Skin of body (tissue), 2 donors: ENCODE results near the gene ACCS. TPM values are rescaled to one million over a fixed set of nuclear protein-coding genes. Genes with fewer than 3 reads are reported as not detected.

Experiments
- DNase-seq: peaks from one replicate; lab custom pipeline; 2025; lab: John Stamatoyannopoulos, UW
- total RNA-seq: library from RNA; depleted of rRNA; stranded (reverse); fragments of >200 nt; gene quantifications from one replicate; pipeline ENCODE4 v1.2.3, GENCODE V29; 2014

Gene ACCS
- total RNA-seq, 1 donor from 2014 or later, result 30.5 TPM

DNA sequence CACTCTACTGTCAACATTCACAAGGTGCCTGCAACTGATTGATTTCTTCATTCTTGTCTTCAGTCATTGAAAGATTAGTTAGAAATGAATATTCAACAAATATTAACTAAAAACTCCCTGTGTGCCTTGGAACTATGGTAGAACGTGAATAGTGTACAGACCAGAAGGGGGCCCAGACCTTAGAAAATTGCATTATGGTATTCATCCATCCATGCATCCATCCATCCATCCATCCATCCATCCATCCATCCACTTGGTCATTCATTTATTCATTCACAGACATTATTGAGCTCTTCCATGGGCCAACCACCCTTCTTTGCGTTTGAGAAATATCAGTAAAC, 28.4 kb upstream of the ACCS start:
- no peak for DNase-seq

DNA sequence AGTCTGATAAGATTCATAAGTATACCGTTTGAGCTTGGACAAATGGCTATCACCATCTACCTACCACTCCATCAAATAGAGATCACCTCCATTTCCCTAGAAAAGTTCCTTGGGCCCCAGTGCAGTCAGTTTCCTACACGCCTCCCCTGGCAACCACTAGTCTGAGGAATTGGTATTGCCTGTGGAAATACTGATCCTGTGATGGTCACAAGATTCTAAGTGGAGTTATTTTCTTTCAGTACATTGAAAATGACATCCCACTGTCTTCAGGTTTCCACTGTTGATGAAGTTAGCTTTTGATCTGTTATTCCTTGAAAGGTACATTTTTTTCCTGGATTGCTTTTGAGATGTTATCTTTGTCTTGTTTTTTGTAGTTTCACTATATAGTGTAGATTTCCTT, 22.9 kb upstream of the ACCS start:
- no peak for DNase-seq

DNA sequence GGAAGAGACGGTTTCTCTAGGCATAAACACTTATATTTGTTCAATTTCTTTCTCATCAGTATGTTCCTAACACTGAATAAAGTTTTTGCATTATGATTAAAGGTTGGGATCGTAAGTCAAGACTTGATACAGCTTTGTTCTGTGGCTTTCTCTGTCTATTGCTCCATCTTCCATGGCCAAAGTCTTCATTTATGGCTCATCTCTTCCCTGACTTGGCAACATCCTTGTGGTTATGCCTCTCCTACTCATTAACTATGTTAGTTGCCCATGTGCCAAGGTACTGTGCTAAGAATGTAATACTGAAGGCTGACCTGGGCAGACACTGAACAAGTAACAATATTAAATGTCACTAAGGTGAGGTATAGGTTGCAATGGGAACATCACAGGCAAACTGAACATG, 19.9 kb upstream of the ACCS start:
- DNase-seq, result no peak

DNA sequence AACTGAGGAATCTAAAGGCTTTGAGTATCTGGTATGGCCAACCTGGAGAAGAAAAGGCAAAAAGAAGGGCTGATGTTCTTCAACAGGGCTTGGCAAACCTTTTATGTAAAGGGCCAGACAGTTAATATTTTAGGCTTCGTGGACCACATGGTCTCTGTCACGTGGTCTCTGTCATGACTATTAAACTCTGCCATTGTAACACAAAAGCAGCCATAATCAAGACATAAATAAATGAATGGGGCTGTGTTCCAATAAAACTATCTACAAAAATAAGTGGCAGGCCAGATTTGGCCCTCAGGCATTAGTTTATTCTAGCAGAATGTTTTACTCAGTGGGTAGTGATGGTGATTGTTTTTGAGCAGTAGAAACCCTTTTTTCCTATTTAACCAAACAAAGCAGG, 18.8 kb upstream of the ACCS start:
- DNase-seq, result no peak

DNA sequence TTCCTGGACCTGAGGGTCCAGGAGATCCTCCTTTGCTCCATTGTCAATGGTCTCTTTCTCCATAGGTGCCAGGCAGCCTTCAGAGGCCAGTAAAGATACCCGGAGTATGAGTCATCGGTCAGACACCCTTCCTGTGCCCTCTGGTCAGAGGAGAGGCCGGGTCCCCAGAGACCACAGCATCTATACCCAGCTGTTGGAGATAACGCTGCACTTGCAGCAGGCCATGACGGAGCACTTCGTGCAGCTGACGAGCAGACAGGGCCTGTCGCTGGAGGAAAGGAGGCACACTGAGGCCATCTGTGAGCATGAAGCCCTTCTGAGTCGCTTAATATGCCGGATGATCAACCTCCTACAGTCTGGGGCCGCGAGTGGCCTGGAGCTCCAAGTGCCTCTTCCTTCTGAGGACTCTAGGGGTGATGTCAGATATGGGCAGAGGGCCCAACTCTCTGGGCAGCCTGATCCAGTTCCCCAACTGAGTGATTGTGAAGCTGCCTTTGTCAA, 18.1 kb upstream of the ACCS start, which contains the start of gene ACCSL:
Gene ACCSL, plus strand, starts transcription at position 51 of the 501 bp plus-strand sequence. Its CDS starts 56 bp downstream, at position 107.
- no peak for DNase-seq

DNA sequence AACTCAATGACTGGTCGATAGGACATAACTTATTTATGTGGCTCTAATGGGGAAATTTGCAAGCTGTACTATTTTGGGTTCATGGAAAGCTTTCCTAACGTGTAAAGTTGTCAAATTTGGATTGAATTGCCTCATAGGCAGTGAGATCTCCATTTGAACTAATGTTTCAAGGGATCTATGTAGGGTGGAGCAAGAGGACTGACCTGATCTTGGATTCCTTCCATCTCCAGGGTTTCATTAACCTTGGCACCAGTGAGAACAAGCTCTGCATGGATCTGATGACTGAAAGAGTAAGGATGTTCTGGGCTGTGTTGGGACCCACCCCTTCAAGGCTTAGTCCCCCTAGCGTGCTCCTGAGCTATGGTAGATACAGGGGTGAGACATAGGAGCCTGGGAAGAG, 16.2 kb upstream of the ACCS start:
- DNase-seq, result no peak

DNA sequence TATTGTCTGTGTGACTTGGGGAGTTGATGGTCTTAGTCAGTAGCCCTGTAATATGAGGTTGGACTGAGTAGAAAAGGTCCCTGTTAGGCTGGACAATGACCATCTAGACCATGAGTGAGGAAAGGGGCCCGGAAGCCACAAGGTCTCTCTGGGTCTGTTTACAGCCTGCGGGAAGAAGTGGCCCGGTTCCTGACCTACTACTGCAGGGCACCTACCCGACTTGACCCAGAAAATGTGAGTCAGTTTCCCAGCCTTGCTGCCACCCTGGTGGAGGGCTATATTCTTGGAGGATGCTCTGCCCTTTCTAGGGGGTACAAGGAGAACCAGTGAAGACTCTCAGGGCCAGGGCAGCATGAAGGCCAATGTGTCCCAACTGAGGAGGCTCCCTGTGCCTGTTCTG, 14.9 kb upstream of the ACCS start:
- no peak for DNase-seq

DNA sequence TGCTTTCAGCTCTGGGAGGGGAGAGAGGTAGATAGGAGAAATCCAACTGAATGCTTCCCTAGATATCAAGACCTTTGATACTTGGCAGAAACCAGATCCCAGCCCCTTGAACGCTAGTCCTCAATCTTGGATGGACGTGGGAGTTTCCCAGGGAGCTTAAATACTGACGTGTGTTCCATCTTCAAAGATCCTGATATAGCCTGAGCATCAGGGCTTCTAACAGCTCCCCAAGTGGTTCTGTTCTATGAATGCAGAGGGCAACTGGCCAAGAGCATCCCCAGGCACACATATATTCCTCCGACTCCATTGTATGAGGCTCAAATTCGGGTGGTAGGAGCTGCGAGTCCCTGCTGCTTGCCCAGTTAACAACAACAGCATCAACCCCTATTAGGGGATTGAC, 8.7 kb upstream of the ACCS start:
- no peak for DNase-seq

DNA sequence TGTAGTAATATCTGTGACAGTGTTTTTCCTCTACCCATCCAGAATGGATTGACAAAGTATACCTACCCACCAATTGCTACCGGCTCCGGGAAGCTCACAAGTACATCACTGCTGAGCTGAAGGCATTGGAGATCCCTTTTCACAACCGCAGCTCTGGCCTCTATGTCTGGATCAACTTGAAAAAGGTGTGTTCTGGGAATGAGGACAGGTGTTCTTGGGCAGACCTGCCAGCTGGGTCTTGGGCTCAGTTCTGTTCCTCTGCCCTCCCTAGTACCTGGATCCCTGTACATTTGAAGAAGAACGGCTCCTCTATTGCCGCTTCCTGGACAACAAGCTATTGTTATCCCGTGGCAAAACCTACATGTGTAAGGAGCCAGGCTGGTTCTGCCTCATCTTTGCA, 7.8 kb upstream of the ACCS start:
- DNase-seq, result no peak

DNA sequence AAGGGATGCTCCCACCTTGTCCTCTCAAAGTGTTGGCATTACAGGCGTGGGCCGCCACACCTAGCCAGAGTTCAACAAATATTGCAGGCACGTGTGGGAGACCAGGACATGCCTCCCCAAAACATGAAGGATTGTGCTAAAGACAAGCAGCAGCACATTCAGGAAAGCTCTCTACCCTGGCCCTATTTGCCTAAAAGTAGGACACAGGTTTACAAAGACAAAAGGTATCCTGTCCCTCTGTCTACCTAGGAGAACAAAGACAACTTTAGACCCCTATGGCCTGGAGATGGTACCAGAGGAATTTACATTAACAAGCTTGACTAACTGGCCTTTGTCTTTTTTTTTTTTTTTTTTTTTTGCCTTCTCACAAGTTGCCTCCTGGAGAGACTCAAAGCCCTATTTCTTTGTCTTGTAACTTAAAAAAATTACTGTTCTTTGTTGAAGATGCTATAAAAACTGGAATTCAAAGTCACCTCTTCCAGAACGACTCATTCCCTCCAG, 859 bp upstream of the ACCS start:
- peak; percentile 43 for DNase-seq

DNA sequence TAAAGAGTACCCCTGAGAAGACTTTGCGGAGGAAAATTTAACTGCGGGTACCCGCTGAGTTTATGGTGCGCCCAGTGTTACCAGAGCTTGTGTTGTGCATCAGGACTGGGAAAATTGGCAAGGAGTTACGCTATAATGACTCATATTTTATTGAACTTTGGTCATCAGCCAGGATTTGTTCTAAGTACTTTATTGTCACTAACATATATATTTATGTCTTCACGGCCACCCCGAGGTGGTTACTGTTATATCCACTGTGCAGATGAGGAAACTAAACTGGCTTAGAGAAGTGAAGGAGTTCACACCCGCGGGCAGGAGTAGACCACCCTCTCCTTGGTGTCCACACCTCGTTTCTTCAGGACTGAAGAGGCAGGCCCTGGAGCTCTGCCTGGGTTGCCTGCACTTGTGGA, 667 bp downstream of the ACCS start:
- peak; percentile 22 for DNase-seq

DNA sequence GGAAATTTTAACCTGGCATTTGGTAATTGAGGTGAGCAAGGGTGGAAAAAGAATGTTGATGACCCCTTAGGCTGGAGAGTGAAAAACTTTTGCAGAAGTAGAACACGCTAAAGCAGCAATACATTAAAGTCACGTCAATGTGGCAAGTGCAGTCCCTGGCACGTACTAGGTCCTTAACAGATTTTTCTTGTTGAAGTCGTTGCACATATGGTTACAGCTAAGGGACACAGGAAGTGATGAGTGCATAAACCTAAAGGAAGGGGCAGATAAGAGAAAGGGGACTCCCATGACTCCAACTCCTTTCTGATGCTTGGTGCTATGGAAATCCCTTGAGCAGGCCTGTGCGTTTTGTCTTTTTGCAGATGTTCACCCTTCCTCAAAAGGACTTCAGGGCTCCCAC, 1.2 kb downstream of the ACCS start:
- DNase-seq, result no peak

DNA sequence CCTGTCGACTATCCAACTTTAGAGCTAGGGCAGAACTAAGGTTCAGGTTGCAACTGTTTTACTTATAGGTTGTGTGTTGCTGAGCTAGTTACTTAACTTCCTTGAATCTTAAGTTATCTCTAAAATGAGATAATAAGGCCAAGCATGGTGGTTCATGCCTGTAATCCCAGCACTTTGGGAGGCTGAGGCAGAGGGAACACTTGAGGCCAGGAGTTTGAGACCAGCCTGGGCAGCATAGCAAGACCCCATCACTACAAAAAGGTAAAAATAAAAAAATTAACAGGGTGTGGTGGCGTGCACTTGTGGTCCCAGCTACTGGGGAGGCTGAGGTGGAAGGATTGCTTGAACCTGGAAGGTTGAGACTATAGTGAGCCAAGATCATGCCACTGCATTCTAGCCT, 2.1 kb downstream of the ACCS start:
- DNase-seq, result no peak

DNA sequence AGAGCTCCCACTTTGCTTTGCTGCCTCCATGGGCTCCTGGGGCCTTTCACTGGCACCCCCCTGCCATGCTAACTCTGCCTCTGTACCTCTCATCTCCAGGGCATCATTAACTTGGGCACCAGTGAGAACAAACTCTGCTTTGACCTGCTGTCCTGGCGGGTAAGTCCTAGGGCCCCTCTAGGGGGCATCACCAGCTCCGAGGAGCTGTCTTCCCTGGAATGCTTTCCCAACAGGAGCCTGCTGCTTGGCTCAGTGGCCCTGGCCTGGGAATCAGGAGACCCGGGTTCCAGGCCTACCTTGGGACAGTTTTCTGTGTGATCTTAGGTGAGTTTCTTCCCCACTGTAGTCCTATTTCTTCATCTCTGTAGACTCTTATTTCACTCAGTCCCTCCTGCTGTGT, 5.1 kb downstream of the ACCS start:
- DNase-seq, result no peak

DNA sequence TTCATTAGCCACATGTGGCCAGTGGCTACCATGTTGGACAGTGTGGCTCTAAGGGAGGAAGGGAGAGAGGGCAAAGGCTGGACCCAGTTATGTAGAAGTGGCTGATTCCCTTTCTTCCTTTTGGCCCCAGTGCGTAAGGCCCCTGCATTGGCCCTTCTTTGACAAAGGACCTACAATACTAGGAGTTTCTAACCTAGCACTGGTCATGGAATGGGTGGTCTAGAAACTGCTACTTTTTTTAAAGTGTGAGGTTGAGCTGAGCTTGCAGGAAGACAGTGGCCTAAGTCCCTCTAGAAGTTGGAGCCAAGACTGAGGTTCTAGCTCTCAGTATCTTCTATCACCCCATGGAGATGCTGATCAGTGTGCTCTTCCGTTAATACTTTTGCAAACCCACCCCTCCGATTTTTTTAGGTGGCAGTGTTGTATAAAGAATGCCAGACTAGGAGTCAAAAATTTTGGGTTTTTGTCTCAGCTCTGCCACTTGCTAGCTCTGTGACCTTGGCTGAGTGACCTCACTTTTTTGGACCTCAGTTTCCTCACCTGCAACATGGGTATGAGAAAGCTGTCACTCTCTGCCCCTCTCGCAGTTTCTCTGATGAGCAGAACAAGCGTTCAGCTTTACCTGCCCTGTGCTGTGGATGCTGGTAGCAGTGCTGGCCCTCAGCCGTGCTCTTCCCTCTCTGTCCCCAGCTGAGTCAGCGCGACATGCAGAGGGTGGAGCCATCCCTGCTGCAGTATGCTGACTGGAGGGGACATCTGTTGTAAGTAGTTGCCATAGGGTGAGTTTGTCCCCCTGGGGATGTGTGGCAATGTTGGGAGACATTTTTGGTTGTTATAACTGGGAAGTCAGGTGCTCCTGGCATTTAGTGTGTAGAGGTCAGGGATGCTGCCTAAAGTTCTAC, 6.9 kb downstream of the ACCS start:
- DNase-seq, result no peak

DNA sequence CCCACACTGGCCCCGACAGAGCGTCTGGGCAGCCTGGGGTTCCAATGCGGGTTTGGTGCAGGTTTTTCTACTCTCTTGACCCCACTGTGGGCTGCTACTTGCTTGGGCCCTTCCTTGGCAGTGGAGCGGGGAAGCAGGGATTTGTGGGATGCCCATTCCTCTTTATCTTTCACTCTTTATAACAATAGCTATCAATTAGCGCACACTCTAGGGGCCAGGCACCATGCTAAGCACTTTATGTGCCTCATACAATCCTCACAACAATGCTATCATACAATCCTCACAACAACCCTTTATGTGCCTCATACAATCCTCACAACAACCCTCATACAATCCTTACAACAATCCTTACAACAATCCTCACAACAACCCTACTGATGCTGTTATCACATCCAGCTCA, 12.7 kb downstream of the ACCS start:
- no peak for DNase-seq

DNA sequence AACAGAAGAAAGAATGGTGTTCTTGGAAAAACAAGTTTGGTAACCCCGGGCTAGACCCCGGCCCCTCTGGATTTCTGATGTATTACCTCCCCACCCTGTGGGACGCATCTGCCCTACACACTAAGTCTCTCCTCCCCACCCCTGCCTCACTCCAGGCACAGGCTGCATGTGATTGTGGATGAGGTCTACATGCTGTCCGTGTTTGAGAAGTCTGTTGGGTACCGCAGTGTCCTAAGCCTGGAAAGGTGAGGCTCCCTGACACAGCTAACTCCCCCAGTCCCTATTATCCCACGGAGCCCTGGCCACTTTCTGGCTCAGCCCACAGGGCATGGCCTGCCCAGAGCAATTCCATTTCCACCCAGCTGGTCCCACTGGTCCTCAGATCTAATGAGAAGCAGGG, 13.3 kb downstream of the ACCS start:
- no peak for DNase-seq

DNA sequence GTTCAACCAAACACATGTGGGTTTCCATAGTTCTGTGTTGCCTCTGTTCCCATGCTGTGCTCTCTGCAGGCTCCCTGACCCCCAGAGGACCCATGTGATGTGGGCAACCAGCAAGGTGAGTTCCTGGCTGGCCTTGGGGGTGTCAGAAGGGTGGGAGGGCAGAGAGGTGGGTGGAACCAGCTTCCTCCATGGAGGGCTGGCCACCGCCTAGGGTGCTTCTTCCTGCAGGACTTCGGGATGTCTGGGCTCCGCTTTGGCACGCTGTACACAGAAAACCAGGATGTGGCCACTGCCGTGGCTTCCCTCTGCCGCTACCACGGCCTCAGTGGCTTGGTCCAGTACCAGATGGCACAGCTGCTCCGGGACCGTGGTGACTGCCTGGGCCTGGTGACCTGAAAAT, 14.9 kb downstream of the ACCS start:
- DNase-seq, result no peak

DNA sequence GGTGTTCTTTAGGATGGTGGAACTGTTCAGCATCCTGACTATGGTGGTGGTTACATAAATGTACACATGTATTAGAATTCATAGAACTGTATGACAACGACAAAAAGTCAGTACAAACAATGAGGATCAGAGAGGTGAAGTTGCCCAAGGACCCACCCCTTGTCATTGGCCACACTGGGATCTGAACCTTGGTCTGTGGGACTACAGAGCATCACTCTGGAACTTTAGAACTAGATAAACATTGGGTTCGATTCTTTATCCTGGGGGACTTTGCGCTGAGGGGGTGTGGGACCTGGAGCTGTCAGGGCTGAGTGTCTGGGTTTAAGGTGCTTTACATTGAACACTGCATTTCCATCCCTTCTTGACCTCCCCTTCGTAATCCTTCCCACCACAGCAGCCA, 16.6 kb downstream of the ACCS start:
- no peak for DNase-seq

DNA sequence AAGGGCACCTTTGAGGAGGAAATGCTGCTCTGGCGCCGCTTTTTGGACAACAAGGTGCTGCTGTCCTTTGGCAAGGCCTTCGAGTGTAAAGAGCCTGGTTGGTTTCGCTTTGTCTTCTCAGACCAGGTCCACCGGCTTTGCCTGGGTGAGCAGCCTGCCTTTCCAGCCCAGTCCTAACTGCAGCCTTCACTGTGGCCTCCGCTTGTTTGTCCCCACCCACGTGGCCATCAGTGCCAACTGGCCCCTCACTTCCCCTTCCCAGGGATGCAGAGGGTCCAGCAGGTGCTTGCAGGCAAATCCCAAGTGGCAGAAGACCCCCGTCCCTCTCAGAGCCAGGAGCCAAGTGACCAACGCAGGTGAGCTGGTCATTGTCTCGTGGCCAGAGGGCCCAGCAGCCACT, 17.4 kb downstream of the ACCS start:
- DNase-seq, result no peak

DNA sequence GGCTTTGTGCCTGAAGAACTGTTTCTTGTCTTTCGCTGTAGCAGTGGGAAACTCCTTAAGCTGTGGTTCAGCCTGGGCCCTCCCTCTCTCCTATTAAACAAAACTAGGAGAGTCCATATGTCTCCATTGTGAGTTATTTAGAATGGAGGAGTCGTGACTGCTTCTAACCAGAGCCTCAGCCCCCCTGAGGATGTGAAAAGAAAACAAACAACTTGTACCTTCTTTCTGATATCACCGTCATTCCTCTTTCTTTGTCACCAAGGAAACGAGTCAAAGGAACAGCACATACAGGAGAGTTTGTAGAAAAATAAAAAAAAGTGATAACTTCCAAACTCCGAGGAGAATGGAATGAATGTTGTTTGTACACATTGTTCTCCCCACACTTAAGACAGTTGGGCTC, 17.8 kb downstream of the ACCS start:
- DNase-seq, result no peak

DNA sequence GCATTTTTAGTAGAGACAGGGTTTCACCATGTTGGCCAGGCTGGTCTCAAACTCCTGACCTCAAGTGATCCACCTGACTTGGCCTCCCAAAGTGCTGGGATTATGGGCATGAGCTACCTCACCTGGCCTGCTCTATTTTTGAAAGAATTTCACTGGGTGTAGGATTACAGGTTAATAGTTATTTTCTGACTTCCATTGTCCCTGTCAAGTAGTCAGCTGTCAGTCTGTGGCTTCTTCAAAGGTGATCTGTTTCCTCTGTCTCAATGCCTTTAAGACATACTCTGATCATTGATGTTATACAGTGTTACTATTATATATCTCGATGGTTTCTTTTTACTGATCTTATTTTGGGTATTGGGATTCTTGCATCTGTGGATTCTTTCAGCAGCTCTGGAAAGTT, 19.3 kb downstream of the ACCS start:
- DNase-seq, result no peak

DNA sequence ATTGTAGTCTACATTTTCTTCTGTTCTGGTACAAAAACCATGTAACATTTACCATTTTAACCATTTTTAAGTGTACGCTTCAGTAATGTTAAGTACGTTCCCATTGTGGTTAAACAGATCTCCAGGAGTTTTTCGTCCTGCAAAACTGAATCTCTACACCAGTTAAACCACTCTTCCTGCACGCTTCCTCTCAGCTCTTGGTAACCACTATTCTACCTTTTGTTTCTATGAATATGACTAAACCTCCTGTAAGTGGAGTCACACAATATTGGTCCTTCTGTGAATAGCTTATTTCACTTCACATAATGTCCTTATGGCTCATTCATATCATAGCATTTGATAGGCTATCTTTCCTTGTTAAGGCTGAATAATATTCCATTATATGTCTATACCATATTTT, 22.3 kb downstream of the ACCS start:
- no peak for DNase-seq
